ENCODE results near the gene RAB33A. TPM values are rescaled to one million over a fixed set of nuclear protein-coding genes. Genes with fewer than 3 reads are reported as not detected.
A peak's percentile ranks its signal among the peaks of the same experiment; 100 is the strongest.

RAB33A gene
- polyA plus RNA-seq, 1 experiment, result 3.6 TPM

GRCh38 chrX:130165181-130165702, 6.5 kb upstream of the RAB33A start:
- H3K9me3 ChIP-seq (ENCODE audit: control insufficient read depth, insufficient read depth, low read length), result no peaks in the 10 kb centered on the region
- H3K27me3 ChIP-seq (ENCODE audit: control insufficient read depth, insufficient read depth, low read length), result no peaks in the 10 kb centered on the region
- H3K4me3 ChIP-seq (ENCODE audit: low read depth, low read length), result peak overlapping the region; percentile 78
- H3K27ac ChIP-seq (ENCODE audit: low read depth, low read length), result peak overlapping the region; percentile 82
- ChIA-PET CTCF (interaction anchor here (1.7 kb wide), 1 partner anchor 105 kb away, joined by 7 read pairs; no protein-coding TSS in a partner anchor), POLR2A (interaction anchor here (1.3 kb wide), 1 partner anchor 44 kb away, joined by 3 read pairs; no protein-coding TSS in a partner anchor)
- no peak for TF ChIP-seq CTCF (IDR thresholded peaks at IDR 0.05; ENCODE audit: low read depth, low read length)
- no peak for DNase-seq (ENCODE audit: low read depth, low spot score)

- peak within 1 kb of the TSS; percentile 78 for H3K4me3 ChIP-seq (ENCODE audit: low read depth, low read length)
- peak within 1 kb of the TSS; percentile 82 for H3K27ac ChIP-seq (ENCODE audit: low read depth, low read length)
- H3K27me3 ChIP-seq (ENCODE audit: control insufficient read depth, insufficient read depth, low read length), result no peaks in the 10 kb centered on the region
- H3K9me3 ChIP-seq (ENCODE audit: control insufficient read depth, insufficient read depth, low read length), result no peaks in the 10 kb centered on the region
- TF ChIP-seq CTCF (IDR thresholded peaks at IDR 0.05; ENCODE audit: low read depth, low read length), result no peak
- peak; percentile 90 for DNase-seq (ENCODE audit: low read depth, low spot score)
- ChIA-PET POLR2A (interaction anchor here (1.3 kb wide), 1 partner anchor 45 kb away, joined by 3 read pairs; no protein-coding TSS in a partner anchor), CTCF (interaction anchor here (1.7 kb wide), 1 partner anchor 105 kb away, joined by 7 read pairs; no protein-coding TSS in a partner anchor)
These were observed 5.9 kb upstream of the RAB33A start, which contains the start of gene AIFM1 for GRCh38 chrX:130165703-130166502. TSS of gene AIFM1 (minus strand) at chrX:130165841. CDS start at chrX:130165656, 185 bp downstream.

GRCh38 chrX:130166503-130166777, 5.3 kb upstream of the RAB33A start:
- Histone ChIP-seq H3K4me3 (ENCODE audit: low read depth, low read length) (peak overlapping the region; percentile 78), H3K9me3 (ENCODE audit: control insufficient read depth, insufficient read depth, low read length) (no peaks in the 10 kb centered on the region), H3K27ac (ENCODE audit: low read depth, low read length) (peak overlapping the region; percentile 82), H3K27me3 (ENCODE audit: control insufficient read depth, insufficient read depth, low read length) (no peaks in the 10 kb centered on the region)
- DNase-seq (ENCODE audit: low read depth, low spot score), result no peak
- CTCF ChIA-PET, result no interaction called here
- no peak for TF ChIP-seq CTCF (IDR thresholded peaks at IDR 0.05; ENCODE audit: low read depth, low read length)
- POLR2A ChIA-PET, result no interaction called here

GRCh38 chrX:130167040-130167439, 4.7 kb upstream of the RAB33A start:
- TF ChIP-seq CTCF (IDR thresholded peaks at IDR 0.05; ENCODE audit: low read depth, low read length), result no peak
- Histone ChIP-seq H3K27me3 (ENCODE audit: control insufficient read depth, insufficient read depth, low read length) (no peaks in the 10 kb centered on the region), H3K27ac (ENCODE audit: low read depth, low read length) (no peak overlapping the region), H3K4me3 (ENCODE audit: low read depth, low read length) (peak overlapping the region; percentile 78), H3K9me3 (ENCODE audit: control insufficient read depth, insufficient read depth, low read length) (no peaks in the 10 kb centered on the region)
- DNase-seq (ENCODE audit: low read depth, low spot score), result no peak
- ChIA-PET POLR2A (no interaction called here), CTCF (no interaction called here)

Data from AG04450 (cell line).